ENCODE data around the gene AFMID.

The AFMID gene

DNA sequence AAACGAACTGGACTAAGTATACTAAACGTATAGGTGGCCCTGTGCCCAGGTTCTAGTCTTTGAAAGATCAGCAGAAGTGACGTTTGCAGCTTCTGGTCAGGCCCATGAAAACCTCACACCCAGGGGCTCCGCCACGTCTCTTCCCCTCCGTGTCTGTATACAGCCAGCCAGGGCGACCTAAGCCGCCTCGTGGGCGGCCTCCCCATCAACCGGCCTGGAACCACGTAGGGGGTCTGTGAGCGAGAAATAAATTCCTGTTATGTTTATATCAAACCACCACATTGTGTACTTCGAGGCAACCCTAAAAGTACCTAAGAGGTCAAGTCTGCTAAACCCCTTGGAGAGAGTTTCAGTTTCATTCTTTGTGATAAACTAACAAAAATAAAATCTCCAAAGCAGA lies 7.1 kb upstream of the AFMID start:
- no peak for DNase-seq (ENCODE audit: low read depth)

DNA sequence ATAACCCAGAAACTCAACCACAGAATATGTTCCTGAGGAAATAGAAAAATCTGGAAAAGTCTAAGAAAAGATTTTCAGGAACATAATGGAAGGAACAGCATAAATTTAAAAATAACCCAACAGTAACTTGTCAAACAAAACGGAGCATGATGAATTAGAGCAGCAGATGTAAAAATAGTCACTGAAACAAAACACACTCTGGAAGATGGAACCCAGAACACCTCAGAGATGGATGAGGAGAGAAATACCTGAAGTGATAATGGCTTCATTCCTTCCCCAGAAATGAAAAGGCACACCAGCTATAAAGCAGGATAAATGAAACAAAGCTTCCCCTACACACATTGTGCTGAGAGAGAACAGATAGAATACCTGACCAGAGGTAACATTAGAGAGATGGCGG lies 6.7 kb upstream of the AFMID start:
- DNase-seq (ENCODE audit: low read depth): no peak

DNA sequence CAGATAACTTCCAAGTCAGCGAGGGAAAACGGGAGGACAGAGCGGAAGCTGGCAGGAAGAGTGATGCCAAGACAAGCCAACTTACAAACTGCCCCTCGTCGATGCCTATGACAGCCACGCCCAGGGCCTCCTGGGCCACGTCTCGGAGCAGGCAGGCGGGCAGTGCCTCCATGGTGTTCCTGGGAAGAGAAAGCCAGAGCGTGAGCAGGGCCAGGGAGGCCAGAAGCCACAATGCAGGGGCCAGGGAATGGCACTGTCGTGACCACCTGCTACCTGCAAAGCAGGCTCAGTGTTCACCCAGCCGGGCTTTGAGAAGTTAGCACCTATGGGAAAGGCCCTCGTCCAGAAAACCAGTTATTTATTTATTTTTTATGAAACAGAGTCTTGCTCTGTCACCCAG lies 4.7 kb upstream of the AFMID start:
- no peak for DNase-seq (ENCODE audit: low read depth)

DNA sequence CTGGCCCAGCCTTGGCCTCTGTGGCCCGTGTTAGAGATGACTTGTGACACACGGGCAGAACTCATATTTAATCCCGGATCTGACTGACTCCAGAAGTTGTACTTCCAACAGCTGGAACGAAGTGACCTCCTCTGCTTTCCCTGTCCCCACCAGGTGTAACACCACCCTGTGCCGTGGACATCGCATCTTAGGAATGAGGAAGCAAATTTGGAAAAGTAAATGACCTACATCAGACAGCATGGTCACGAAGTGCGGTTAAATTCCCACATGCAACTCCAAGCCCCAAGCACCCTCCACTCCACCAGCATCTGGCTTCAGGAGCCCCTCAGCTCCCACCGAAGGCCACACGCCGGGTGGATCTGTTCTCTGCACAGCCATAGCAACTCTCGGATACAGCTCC lies 3.2 kb upstream of the AFMID start:
- DNase-seq (ENCODE audit: low read depth): no peak

DNA sequence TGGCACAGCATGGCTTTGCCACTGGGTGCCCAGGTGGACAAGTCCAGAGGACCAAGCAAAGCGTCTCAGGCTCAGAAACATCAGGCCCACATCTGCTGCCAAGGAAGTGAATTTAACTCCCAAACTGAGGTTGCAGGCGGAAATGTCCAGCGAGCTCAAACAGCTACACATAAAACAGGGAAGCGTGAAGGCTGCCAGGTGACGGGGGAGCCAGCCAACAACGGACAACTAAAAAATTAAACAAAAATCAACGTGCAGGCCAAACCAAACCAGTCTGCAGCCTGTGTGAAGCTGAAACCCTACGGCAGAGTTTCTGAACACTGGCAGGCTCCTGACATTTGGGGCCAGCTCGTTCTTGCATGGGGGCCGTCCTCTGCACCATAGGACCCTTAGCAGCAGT lies 2.8 kb upstream of the AFMID start:
- DNase-seq (ENCODE audit: low read depth): no peak

DNA sequence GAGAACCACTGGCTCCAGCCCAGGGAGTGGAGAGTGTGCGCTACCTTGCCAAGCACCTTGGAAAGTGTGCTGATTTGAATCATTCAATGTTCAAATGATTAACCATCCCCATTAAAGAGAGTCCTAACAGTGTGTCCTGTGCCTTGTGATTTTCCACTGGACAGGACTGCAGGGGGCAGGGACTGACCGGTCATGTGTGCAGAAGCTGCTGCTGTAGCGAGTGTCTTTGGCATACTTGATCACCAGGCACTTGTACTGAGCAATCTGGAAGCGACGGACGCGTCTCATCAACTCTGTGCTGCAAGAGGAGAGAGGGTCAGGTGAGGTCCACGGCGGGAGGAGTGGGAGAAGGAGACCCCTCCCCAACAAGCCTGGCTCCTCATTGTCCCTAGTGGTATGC lies 2.3 kb upstream of the AFMID start:
- no peak for DNase-seq (ENCODE audit: low read depth)

DNA sequence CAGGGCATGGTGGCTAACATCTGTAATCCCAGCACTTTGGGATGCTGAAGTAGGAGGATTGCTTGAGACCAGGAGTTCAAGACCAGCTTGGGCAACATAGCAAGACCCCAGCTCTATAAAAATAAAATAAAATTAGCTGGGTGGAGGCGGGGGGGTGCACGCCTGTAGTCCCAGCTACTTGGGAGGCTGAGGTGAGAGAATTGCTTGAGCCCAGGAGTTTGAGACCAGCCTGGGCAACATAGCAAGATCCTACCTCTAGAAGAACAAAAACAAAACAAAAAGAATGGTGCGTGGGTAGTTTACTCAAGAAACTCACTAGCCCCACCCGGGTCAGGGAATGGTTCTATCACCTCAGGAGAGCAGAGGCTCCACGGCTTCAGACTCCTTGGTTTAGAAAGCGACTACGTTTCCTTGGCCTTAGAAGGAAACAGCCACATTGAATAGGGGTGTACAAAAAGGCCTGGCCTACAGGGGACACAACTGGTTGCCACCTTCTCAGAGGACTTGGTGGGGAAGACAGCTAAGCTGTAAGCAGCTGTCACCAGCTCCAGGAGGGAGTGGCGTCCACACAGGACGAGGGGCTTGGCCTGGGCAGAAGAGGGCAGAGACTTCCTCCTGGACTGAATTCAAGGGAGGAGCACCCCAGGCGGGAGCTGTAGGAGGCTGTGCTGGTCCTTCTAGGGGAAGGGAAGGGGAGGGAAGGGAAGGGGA lies 1.0 kb upstream of the AFMID start:
- DNase-seq (ENCODE audit: low read depth): no peak

DNA sequence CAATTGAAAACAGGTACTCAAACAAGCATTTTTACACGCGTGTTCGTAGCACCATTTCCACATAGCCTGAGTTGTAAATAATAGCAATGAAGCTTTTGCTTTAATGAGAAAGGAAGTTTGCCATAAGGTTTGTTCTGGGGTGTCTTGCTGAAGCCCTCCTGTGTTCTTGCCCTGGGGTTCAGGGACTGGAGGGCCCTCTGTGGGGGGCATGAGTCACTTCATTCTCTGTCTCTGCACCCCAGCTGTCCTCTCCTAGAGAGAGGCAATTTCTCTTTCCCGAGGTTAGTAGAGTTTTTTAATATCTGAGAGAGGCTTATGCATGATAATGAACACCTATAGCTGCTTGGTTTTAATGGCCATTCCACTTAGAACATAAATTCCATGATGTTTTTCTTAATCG lies 9.6 kb downstream of the AFMID start:
- DNase-seq (ENCODE audit: low read depth): no peak

DNA sequence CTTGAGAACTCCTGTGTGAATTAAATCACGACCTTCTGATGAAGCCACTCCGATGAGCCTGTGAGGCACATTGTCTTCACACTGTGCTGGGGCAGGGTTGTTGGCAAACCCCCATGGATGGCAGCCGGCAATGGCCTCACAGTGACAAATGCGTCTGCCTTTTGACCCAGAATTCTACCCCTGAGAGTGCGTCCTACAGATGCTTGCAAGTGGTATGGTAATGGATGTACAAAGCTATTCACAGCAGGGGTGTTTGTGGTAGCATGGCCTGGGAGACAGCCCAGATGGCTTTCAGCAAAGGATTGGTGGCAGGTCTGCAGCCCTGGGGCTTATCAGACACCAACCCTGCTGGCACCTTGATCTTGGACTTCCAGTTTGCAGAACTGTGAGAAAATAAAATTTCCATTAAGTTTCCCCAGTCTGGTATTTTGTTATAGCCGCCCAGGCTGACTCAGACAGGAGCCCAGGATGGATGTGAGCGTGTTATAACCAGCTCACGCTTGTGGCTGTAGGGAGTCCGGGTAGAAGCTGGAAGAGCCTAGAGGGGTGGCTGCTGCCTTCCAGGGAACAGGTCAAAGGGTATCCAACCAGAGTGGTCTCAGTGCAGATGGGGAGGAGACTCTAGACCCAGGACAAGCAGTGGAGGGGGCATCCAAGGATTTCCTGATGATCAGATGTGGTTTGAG lies 10.1 kb downstream of the AFMID start:
- no peak for DNase-seq (ENCODE audit: low read depth)

DNA sequence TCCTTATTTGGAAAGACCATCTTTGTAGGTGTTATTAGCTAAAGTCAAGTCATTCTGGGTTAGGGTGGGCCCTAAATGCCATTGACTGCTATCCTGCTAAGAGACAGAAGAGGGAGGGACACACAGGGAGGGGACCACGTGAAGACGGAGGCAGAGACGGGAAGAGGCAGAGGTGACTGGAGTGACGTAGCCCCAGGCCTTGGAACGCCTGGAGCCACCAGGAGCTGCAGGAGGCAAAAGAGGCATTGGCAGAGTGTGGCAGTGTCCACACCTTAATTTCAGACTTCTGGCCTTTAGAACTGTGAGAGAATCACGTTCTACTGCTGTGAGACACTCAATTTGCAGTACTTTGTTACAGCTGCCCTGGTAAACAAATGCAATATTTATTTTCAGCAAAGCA lies 13.3 kb downstream of the AFMID start:
- no peak for DNase-seq (ENCODE audit: low read depth)

DNA sequence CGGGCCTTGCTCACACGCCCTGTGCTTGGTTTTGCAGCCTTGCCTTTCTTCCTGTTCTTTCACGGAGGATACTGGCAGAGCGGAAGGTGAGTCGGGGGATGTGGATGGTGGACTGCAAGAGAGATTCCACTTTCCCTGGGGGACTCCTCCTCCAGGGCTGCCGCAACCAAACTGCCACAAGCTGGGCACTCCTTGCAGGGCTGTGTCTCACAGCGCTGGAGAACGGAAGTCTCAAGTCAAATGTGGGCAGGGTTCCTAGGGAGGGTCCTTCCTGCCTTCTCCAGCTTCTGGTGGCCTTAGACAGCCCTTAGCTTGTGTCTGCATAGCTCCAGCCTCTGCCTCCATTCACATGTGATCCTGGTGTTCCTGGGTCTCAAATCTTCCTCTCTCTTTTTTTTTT lies 15.5 kb downstream of the AFMID start:
- DNase-seq (ENCODE audit: low read depth): no peak

DNA sequence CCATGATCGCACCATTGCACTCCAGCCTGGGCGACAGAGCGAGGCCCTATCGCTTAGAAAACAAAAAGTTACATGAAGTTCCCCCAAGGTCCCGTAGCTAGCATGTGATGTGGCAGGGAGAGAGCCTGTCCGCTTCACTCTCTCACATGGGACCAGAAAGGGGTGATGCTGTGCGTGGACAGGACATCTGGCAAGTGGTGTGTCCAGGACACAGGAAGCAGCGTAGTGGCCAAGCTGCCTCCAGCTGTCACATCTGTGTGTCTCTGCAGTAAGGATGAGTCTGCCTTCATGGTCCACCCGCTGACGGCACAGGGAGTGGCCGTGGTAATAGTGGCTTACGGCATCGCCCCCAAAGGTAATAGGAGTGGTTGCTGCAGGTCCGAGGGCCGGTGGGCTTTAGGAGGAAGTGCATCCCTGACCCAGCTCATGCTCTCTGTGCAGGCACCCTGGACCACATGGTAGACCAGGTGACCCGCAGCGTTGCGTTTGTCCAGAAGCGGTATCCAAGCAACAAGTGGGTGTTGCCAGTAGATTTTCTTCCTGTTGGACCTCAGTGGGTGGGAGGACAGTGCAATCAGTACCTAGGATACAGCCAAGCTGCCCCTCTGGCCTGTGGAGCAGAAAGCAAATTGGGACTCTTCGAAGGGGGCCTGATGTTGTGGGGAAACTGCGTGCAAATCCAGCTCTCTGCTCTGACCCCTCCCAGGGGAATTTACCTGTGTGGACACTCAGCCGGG lies 17.4 kb downstream of the AFMID start:
- DNase-seq (ENCODE audit: low read depth): no peak

DNA sequence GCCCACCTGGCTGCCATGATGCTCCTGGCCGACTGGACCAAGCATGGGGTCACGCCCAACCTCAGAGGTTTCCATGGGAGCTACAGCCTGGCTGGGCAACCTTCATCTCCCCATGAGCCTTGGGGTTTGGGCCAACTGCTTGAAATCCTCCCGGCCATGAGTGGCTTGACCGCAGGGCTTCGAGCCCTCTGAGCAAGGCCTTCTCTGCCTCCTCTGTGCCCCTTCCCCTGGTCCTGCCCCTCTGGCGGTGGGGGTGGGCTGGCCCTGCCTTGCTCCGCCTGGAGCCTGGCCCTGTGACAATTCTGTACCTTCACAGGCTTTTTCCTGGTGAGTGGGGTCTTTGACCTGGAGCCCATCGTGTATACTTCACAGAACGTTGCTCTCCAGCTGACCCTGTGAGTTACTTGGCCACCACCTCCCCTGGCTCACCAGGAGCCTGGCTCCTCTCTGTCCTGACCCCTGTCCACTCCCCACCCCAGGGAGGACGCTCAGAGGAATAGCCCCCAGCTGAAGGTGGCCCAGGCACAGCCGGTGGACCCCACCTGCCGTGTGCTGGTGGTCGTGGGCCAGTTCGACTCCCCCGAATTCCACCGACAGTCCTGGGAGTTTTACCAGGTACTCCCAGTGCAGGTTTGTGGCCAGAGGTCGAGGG lies 18.1 kb downstream of the AFMID start:
- DNase-seq (ENCODE audit: low read depth): no peak

DNA sequence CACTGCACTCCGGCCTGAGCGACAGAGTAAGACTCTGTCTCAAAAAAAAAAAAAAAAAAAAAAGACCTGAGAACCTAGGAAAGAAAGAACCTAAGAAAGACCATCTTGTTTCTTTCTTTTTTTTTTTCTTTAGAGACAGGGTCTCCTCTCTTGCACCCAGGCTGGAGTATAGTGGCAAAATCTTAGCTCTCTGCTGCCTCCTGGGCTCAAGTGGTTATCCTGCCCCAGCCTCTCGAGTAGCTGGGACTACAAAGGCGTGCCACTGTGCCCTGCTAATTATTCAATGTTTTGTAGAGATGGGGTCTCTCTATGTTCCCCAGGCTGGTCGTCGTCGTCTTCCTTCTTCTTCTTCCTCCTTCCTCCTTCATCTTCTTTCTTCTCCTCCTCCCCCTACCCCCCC lies 19.1 kb downstream of the AFMID start:
- no peak for DNase-seq (ENCODE audit: low read depth)

DNA sequence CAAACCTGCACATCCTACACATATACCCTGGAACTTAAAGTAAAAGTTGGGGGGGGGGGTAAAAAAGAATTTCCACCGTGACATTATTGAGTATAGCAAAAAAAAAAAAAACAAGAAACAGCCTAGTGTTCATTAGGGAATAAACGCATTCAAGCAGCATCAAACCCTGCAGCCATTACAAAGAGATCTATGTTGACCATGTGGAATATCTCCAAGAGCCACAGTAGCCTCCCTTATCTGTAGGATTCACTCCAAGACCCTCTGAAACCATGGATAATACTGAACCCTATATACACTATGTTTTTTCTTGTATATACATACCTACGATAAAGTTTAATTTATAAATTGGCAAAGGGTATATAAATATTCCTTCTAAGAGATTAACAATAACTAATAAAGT lies 21.3 kb downstream of the AFMID start:
- DNase-seq (ENCODE audit: low read depth): no peak

DNA sequence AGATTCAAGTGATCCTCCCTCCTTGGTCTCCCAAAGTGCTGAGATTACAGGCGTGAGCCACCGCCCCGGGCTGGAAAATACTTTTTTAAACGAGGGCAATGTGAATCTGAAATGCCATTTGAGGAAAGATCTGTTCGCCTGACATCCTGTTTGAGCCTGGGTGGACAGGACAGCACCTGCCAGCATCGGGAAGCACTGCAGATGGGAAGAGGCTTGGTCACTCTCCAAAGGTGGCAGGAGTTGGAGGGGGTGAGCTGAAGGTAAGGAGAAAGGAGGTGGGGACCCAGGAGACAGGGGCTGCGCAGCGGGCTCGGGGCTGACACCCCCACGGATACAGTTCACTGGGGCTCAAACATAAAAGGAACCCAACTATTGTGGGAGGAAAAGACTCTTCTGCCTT lies 22.9 kb downstream of the AFMID start:
- no peak for DNase-seq (ENCODE audit: low read depth)

DNA sequence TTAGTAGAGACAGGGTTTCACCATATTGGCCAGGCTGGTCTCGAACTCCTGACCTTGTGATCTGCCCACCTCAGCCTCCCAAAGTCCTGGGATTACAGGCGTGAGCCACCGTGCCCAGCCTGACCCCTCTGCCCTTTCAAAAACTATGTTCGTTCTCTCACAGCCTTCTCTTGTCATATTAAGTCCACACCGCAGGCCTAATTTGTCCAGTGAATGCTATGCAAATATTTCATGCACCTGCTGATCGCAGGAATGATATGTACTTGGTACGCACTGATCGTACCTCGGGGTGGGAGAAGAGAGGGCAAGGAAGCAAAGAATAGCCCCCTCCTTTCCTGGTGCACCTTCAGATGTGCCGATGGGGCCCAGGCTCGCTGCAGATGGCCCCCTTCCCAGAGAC lies 23.9 kb downstream of the AFMID start:
- no peak for DNase-seq (ENCODE audit: low read depth)

DNA sequence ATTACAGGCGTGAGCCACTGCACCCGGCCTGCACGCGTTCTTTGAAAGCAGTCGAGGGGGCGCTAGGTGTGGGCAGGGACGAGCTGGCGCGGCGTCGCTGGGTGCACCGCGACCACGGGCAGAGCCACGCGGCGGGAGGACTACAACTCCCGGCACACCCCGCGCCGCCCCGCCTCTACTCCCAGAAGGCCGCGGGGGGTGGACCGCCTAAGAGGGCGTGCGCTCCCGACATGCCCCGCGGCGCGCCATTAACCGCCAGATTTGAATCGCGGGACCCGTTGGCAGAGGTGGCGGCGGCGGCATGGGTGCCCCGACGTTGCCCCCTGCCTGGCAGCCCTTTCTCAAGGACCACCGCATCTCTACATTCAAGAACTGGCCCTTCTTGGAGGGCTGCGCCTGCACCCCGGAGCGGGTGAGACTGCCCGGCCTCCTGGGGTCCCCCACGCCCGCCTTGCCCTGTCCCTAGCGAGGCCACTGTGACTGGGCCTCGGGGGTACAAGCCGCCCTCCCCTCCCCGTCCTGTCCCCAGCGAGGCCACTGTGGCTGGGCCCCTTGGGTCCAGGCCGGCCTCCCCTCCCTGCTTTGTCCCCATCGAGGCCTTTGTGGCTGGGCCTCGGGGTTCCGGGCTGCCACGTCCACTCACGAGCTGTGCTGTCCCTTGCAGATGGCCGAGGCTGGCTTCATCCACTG lies 27.0 kb downstream of the AFMID start, which contains the start of gene BIRC5:
TSS of gene BIRC5 (plus strand) at position 238 of the 690 bp plus-strand sequence. CDS start at position 302, 64 bp downstream.
- DNase-seq (ENCODE audit: low read depth): peak; percentile 81

DNA sequence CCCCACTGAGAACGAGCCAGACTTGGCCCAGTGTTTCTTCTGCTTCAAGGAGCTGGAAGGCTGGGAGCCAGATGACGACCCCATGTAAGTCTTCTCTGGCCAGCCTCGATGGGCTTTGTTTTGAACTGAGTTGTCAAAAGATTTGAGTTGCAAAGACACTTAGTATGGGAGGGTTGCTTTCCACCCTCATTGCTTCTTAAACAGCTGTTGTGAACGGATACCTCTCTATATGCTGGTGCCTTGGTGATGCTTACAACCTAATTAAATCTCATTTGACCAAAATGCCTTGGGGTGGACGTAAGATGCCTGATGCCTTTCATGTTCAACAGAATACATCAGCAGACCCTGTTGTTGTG lies 27.5 kb downstream of the AFMID start:
- no peak for DNase-seq (ENCODE audit: low read depth)

DNA sequence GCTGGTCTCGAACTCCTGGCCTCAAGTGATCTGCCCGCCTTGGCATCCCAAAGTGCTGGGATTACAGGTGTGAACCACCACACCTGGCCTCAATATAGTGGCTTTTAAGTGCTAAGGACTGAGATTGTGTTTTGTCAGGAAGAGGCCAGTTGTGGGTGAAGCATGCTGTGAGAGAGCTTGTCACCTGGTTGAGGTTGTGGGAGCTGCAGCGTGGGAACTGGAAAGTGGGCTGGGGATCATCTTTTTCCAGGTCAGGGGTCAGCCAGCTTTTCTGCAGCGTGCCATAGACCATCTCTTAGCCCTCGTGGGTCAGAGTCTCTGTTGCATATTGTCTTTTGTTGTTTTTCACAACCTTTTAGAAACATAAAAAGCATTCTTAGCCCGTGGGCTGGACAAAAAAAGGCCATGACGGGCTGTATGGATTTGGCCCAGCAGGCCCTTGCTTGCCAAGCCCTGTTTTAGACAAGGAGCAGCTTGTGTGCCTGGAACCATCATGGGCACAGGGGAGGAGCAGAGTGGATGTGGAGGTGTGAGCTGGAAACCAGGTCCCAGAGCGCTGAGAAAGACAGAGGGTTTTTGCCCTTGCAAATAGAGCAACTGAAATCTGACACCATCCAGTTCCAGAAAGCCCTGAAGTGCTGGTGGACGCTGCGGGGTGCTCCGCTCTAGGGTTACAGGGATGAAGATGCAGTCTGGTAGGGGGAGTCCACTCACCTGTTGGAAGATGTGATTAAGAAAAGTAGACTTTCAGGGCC lies 32.4 kb downstream of the AFMID start:
- no peak for DNase-seq (ENCODE audit: low read depth)

DNA sequence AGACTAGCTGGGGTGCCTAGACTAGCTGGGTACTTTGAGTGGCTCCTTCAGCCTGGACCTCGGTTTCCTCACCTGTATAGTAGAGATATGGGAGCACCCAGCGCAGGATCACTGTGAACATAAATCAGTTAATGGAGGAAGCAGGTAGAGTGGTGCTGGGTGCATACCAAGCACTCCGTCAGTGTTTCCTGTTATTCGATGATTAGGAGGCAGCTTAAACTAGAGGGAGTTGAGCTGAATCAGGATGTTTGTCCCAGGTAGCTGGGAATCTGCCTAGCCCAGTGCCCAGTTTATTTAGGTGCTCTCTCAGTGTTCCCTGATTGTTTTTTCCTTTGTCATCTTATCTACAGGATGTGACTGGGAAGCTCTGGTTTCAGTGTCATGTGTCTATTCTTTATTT lies 35.9 kb downstream of the AFMID start:
- no peak for DNase-seq (ENCODE audit: low read depth)

DNA sequence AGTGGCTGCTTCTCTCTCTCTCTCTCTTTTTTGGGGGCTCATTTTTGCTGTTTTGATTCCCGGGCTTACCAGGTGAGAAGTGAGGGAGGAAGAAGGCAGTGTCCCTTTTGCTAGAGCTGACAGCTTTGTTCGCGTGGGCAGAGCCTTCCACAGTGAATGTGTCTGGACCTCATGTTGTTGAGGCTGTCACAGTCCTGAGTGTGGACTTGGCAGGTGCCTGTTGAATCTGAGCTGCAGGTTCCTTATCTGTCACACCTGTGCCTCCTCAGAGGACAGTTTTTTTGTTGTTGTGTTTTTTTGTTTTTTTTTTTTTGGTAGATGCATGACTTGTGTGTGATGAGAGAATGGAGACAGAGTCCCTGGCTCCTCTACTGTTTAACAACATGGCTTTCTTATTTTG lies 36.6 kb downstream of the AFMID start:
- no peak for DNase-seq (ENCODE audit: low read depth)
